Fibroblast of the aortic adventitia (primary cell): ENCODE data around the gene GLUL. TPM values are rescaled to one million over a fixed set of nuclear protein-coding genes. Genes with fewer than 3 reads are reported as not detected.

Source experiments
- DNase-seq: peaks from one replicate; pipeline ENCODE4 v3.0.0-alpha.2; 2010; ENCODE audit warnings: low read depth
- H3K4me3 ChIP-seq: 2 replicates; pipeline ENCODE4 v1.5.1; 2011; ENCODE audit warnings: low read depth, mild to moderate bottlenecking, control low read depth, low read length, moderate library complexity
- CTCF ChIP-seq: IDR thresholded peaks from 2 replicates; pipeline ENCODE4 v1.5.1; 2011; ENCODE audit warnings: mild to moderate bottlenecking, low read length, control low read depth, inconsistent platforms; ENCODE audit not compliant: insufficient read depth
- total RNA-seq: library from RNA; depleted of rRNA; stranded (reverse); fragments of >200 nt; gene quantifications from 2 replicates; pipeline ENCODE4 v1.2.3, GENCODE V29; 2012; ENCODE audit warnings: low replicate concordance

GLUL gene
- total RNA-seq, 1 donor = 136 TPM

GRCh38 chr1:182388392-182389134 is 3.0 kb downstream of the GLUL start:
- no peak for TF ChIP-seq CTCF
- no peak for DNase-seq
- peak overlapping the region; percentile 86 for H3K4me3 ChIP-seq

GRCh38 chr1:182387566-182387965 is 4.0 kb downstream of the GLUL start:
- no peak overlapping the region for H3K4me3 ChIP-seq
- DNase-seq = no peak
- no peak for TF ChIP-seq CTCF

- no peak for DNase-seq
- H3K4me3 ChIP-seq = no peak overlapping the region
- TF ChIP-seq CTCF = no peak
These were observed 4.6 kb downstream of the GLUL start for GRCh38 chr1:182386980-182387379.

GRCh38 chr1:182385885-182386853 is 5.4 kb downstream of the GLUL start:
- no peak for TF ChIP-seq CTCF
- DNase-seq = no peak
- H3K4me3 ChIP-seq = no peak overlapping the region

- no peak overlapping the region for H3K4me3 ChIP-seq
- no peak for DNase-seq
- no peak for TF ChIP-seq CTCF
These were observed 7.1 kb downstream of the GLUL start for GRCh38 chr1:182384387-182384960.

GRCh38 chr1:182383934-182384333 is 7.7 kb downstream of the GLUL start:
- TF ChIP-seq CTCF = no peak
- no peak overlapping the region for H3K4me3 ChIP-seq

More at GRCh38 chr1:182383934-182384333, 7.7 kb downstream of the GLUL start:
- DNase-seq = no peak
